GM19438 (cell line): ENCODE results near the gene BLACAT1.

Experiments used
- ATAC-seq: cut with Tn5 transposase; IDR thresholded peaks from one replicate; pipeline ENCODE4 v1.9.1; 2021; ENCODE audit warnings: low read depth; ENCODE audit not compliant: unreplicated experiment

The BLACAT1 gene

DNA sequence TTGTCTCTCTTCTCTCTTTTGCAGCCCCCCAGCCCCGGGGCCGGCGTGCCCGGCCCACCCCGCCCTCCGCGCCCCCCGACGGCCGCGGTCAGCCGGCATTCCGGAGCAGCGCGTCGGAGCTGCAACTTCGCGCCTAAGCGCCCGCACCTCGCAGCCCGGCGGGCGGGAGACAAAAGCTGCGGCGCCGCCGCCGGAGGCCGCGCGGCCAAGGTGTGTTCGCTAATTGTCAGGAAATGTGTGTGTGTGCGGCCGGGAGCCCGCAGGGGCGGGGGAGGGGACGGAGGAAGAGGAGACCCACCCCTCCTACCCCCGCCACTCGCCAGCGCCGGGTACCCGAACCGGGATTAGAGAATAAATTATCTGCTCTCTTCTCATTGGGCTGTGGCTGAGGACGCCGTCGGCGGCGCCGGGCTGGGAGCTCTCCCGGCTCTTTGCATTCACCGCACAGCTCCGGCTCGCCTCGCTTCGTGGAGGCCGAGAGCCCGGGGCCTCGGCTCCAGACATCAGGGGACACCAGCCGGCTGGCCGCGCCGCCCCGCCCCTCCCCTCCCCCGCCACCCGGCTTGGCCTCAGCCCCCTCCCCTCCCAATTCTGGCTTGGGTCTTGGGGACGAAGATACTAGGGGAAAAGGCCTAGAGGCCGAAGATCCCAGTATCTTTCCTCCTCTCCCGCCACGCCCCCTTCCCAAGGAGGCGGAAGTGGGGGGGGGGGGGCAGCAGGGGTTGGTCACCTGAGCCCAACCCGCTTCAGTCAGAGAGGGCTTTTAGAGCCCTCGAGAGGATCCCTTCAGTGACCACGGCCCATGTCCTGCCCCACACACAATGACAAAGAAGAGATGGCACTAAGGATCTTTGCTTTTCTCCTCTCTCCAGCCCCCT, 1.3 kb upstream of the BLACAT1 start:
- ATAC-seq: no peak

DNA sequence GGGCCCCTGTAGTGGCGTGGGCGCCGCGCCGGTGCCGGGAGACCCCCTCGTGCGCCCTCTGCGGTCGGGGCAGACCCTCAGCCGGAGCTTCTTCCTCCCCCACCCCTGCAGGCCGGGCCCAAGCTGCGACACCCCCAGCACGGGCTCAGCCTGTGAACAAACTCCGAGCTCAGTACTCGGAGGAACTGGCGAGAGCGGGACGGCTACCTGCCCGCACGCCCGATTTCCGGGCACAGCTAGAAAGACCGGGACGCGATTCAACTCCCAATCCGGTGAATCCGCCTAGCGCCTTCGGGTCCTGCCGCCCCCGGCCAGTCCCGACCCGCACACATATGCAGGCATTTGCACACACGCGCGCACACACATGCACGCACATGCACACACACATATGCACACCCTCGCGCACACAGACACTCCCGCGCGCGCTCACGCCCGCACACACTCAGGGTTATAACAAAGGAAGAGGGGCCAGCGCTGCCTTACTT, 580 bp upstream of the BLACAT1 start:
- no peak for ATAC-seq

DNA sequence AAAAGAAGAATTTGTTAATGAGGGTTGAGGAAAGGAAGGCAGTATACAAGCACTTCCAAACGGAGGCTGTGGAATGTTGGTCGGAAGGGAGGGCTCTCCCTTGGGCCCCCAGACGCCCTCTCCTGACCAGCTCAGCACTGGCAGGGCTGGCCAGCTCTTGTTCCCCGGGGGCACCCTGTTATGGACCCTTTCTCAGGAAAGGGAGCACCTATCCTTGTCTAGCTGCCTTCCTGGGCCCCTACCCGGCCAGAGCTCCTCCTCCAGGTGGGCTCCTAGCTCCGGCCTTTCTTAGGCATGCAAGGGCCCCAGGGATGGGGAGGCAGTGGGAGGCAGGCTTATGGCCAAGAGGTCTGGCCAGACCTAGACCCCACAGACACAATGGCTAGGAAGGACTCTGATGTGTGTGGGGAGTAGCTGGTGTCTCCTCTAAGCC, 926 bp downstream of the BLACAT1 start:
- no peak for ATAC-seq

DNA sequence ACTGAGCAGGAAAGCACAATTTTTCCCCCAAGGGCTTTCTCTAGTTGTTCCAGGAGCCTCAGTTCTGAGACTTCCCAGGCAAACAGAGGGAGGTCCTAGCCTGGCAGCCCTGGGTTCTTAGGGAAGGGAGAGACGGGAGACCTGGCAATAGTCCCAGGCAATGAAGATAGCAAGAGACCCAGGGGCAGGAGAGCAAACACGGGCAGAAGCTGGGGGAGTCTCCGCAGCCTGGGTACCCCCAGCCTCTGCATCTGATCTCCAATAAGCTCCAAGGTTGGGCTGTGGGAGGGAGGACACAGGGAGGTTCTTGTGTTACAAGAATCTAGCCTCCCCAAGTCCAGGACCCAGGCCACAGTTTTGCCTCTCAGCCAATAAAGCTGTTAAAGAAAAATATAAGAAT, 2.4 kb downstream of the BLACAT1 start:
- no peak for ATAC-seq

DNA sequence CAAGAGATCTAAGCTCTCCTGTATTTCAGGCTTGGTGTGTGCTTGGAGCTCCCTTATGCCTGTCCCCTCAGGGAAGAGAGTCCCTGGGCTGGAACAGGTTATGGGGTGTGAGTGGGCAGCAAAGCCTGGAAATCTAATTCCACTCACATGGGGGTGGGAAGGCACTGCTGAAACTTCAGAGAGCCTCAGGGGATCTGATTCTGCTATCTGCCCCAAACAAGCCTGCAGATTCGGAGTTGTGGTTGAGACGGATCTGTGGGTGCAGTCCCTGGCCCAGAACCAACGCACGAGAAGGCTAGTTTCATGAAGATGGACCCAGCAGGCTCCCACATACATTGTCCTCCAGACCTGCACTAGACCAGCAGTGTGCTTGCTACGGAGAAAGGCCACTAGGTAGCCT, 2.9 kb downstream of the BLACAT1 start:
- ATAC-seq: no peak

DNA sequence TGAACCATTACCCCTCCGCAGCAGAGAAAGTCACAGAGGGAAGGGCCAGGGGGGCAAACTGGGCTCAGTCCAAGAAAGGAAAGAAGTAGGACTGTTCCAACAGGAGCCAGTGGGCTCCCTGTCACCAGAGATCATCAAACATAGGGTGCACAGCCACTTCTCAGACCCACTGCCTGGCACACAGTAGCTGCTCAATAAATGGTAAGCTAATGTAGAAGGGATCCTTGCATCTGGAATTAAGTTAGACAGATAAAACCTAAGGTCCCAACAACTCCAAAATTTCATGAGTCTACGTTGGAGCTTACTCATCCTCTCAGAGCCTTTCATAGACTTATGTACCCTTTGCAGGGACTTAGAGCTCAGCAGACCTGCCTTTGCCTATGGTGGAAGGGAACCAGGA, 3.5 kb downstream of the BLACAT1 start:
- no peak for ATAC-seq

DNA sequence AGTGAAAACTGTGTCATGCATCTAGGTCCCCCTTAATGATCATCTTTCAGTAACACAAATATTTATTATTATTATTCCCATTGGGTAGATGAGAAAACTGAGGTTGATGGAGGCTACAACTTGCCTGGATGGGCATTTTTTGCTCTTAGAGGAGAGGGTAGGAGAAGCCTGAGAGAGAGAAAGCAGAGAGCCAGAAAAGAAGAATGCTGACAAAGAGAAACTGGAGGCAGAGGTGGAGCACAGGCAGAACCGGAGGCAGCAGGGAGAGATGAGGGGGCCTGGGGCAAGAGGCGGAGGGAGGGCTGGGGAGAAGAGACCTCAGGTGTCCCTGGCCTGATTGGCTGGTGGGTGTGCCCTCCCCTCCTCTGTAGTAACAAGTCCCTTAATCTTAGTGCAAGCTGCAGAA, 4.1 kb downstream of the BLACAT1 start:
- no peak for ATAC-seq

DNA sequence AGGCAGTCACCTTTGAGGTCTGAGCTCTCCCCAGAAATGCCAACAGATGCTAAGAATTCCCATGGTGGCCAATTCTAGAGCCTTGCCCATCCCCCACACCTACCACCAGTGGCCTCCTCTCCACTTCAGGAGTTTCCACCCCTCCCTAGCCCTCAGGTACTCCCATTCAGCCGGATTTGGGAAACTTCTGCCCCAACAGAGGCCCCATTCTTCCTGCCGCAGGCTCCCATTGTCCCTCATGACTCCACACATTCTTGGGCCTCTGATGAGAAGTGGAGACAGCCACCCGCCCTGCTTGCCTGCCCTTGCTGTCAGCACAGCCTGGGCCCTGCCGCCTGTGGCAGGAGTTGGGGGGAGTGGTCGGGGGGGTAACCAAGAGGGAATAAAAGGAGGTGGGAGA, 4.6 kb downstream of the BLACAT1 start:
- no peak for ATAC-seq

DNA sequence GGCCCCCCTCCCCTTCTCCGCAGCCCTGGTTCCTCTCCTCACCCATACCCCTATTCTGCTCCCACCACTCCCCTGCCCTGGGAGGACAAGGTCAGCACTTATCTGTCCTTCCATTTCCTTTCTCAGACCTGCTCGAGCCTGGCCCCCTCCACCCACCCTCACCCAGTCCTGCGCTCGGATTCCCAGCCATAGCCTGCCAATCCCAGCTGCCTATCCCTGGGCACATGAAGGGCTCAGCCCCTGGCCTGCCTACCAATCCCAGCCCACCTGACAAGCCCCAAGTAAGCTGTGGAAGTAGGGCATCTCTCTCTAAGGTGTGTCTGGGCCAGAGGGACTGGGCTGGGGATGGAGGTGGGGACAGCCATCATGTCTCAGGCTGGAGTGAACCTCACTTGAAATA, 5.4 kb downstream of the BLACAT1 start:
- ATAC-seq: no peak

DNA sequence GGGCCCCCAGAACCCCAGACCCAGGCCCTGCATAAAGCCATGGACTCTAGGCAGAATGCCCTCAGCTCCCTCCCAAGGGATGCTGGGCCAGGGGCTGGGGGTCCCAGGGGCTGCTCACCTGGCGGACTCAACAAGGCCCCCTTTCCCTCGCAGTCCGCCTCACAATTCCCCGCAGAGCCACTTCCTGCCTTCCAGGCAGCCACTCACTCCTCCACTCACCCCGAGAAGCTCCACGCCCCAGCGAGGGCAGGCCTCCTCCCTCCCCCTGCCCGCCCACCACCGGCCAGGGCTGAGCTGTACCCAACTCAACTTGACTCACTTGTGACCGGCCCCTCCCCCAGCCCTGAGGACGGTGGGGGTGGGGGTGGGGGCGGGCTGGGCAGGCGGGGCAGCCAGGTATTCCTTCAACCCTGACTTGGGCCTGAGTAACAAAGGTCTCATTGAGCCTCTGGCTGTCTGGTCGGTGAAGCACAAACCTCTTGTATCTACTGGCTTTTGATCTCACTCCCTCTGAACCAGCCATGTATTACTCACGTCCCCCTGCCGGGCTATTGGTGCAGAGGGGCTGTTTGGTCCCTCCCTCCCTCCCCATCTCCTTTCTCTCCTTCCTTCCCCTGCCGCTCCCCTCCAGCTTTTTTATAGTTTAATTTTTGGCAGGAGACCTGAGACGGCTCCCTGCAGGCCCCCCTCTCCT, 5.9 kb downstream of the BLACAT1 start:
- ATAC-seq: no peak

DNA sequence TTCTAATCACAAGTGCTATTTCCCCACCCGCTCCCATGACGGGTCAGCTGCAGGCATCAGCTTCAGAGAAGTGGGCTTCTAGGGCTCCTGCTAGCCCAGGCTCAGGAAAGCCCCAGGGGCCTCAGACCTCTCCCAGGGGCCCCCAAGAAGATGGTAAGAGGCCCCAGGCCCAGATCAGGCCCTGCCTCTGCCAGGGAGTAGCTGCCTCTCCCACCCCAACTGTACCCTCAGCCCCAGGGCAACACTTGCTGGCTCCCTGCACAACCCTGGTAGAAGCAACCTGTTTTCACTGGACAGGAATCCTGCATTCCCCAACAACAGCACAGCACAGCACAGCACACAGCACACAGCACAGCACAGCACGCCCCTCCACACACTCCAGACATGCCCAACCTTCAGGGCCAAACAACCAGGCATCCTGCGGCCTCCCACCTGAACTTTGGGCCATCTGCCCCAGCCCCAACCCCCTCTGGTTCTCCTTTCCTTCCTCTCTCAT, 6.5 kb downstream of the BLACAT1 start:
- no peak for ATAC-seq

DNA sequence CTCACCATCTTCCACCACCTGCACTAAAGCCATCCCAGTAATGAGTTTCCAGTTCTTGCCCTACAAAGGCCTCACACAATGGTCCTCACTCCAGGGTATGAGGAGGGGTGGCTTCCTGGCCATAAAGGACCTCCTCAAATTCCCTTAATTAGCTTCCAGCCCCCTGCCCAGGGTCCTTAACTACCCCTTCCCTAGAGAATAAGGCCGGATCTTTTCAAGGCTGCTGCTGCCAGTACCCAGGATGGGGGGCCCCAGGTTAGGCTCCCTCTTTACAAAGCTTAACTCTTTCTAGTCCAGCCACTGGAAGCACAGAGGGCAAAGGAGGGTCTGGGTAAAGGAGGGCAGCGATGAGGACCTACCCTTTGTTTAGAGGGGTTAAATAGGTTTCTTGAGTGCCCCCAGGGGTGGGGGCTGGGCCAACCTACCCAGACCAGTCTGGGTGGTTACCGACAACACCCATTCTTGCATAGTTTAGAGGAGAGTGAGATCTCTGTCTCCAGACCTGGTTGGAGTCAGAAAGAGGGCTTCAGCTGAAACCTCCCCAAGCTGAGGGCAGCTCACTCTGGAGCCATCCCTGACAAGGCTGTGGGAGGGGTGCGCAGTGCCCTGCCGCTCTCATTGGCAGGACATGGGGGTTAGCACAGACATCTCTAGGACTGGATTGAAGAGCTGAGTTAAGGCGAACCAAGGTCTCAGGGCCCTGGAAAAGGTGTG, 7.1 kb downstream of the BLACAT1 start:
- ATAC-seq: no peak

DNA sequence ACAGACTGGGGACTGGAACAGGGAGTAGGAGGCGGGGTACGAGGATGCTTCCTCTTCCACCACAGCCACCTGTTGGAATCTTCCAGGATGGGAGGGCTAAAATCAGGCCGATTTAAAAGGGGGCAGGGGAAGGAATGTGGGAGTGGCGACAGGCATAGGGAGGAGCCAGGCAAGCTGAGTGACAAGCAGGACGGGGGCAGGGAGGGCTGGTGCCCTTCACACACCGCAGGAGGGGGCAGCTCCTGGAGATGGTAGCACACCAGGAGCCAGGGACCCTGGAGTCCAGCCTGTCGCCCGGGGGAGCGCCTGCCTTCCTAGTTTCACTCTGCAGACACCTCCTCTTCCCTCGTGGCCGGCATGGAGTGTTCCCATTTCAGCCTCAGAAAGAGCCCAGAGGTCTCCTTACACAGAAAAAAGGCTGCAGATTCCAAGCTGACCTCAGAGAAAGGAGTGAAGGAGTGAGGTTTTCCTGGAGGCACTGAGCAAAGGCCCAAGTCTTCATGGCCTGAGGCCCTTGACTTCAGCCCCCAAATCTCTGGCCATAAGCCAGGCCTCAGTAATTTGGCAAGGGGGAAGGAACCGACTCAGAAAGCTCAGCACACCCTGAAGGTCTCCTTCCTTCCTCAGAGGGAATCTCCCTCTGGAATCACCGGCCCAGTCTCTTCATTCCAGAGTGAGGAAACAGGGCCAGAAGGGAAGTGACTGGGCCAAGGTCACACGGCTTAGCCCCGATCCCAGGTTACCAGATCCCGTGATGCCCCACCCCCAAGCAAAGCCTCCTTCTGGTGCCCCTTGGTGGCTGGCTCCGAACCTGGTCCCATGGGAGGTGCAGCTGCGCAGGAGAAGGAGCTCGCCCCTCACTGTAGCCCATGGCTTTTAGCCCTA, 8.1 kb downstream of the BLACAT1 start:
- ATAC-seq: no peak

DNA sequence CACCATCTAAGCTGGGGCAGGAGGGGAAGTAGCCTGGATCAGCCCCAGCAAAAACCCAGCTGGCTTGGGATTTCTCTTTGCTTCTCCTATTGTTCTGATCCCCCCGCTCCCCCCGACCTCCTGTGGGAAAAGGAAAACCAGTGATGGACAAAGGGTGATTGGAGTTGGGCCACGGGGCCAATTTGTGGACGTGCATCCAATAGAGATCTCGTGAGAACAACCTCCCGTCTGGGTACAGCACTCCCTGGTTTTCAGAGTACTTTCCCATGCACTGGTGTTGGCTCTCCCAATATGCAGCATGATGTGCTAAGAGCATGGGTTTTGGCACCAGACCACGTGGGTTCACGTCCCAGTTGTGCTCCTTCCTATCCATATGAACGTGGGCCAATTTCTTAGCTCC, 9.0 kb downstream of the BLACAT1 start:
- no peak for ATAC-seq

DNA sequence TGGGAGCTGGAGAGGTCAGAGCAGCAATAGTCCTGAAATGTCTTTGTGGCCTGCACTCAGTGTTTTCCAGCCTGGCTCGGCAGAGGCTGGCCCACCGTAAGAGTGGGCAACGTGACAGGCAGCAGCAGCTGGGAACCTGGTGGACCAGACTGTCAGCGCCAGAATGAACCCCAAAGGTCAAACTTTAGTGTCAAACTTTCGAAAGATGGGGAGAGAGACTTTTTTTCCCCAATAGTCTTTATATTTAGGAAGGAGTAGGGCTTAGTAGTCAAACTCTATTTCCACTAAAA, 10.3 kb downstream of the BLACAT1 start:
- ATAC-seq: no peak

DNA sequence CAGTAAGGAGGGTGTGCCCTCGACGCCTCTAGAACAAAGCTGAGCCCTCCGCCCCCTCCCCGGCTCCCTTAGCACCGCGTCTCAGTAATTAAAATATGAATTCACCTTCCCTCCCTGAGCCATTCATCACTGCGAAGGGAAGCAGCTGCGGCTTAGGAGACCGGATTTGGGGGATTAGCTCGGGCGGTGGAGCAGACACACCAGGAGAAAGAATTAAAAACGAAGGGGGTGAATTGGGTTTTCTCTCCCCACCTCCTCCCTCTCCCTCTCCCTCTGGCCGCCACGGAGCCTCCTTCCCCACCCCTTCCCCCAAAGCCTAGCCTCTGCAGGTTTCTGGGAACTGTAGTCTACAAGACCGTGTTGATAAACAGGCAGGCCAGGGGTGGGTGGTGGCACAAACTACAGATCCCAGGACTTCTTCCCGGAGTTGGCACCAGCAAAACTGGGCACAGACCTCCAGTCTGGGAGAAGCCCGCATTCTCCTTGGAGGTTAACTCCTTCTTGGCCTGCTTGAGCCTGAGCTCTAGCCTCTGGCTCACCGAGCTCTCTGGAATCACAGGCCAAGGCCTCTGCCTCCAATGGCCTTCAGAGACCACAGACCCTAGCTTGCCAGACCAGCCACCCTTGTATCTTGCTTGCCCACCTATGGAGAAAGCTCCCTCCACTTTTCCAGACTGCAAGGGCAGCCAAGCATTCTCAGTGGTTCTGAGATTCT, 10.8 kb downstream of the BLACAT1 start:
- no peak for ATAC-seq

DNA sequence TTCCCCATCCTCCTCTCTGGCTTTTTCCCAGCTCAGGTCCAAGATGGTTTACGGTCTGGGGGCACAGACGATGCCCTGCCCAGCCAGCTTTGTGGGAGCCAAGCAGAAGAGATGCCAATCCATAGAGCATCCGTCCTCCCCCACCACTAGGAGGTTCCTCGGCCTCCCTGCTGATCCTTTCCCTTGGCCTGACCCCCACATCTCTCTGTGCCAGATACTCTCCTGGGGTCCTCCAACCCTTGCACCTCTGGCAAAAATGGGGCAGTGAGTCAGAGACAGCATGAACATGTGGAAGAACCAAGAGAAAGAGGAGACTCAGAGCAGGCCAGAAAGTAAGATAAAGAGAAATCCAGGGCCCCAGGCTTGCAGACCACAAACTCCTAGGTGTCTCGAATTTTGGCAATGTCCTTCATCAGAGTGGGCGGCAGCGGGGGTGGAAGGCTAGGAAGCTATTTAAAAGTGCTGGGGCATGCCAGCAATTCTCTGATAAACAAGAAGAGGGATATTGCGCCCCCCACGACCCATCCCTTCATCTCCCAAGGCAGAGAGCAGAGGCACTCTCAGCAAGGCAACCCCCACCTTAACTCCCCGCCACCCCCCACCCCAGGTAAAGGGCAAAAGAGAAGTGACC, 11.4 kb downstream of the BLACAT1 start:
- ATAC-seq: no peak

DNA sequence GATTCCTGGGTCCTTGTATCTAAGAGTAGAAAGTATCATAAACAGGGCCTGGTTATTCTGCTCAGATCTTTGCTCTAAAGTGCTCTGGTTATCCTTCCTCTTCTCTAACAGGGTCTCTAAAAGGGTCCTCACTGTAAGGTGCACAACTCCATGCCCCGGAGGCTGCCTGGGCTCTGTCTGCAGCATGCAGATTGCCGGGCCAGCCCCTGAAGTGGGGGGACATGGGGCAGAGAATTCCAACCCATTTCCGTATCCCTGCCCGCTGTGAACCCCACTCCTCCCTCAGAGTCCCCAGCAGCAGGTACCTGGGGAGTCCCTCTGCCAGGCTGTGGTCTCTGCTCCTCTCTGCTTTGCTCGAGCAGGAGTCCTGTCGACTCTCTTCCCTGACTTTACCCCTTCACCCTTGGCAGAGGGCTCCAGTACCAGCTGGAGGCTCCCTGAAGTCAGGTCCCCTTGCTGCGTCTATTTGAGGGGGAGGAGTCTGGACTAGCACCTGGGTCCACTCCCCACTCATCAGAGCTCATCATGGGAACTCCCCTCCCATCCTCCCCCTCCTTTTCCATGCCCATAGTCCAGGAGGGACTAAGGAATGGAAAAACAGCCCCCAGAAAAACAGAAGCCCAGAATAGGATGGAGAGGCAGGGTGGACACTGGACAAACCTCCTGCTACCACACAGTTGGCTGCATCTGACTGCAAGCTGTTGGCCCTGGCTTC, 12.1 kb downstream of the BLACAT1 start:
- ATAC-seq: no peak
